ENCODE data around the gene NKAIN2.
"Not testable (repeated sequence)": the region's sequence is repeated elsewhere in the genome, so short reads cannot be mapped to it uniquely, and the experiment has no call there.

Gene NKAIN2

GRCh38 chr6:124008000-124008987 lies 204.6 kb downstream of the NKAIN2 start:
- Histone ChIP-seq H3K36me3 (ENCODE audit: insufficient read depth, low read length) (no peaks in the 10 kb centered on the region), H3K4me1 (ENCODE audit: insufficient read depth, low read length) (peaks cover 15% of the 10 kb centered on the region), H3K9me3 (ENCODE audit: low read length) (no peaks in the 10 kb centered on the region), H2AFZ (ENCODE audit: low read depth, low read length) (no peak overlapping the region), H3K27me3 (ENCODE audit: insufficient read depth, low read length) (no peaks in the 10 kb centered on the region), H3K4me3 (ENCODE audit: low read length) (no peak overlapping the region)

- no peaks in the 10 kb centered on the region for H3K36me3 ChIP-seq (ENCODE audit: insufficient read depth, low read length)
- no peak overlapping the region for H2AFZ ChIP-seq (ENCODE audit: low read depth, low read length)
- H3K4me1 ChIP-seq (ENCODE audit: insufficient read depth, low read length) = peaks cover 15% of the 10 kb centered on the region
- H3K27me3 ChIP-seq (ENCODE audit: insufficient read depth, low read length) = no peaks in the 10 kb centered on the region
- no peak overlapping the region for H3K4me3 ChIP-seq (ENCODE audit: low read length)
- no peaks in the 10 kb centered on the region for H3K9me3 ChIP-seq (ENCODE audit: low read length)
Measured at GRCh38 chr6:124008988-124009765, 205.5 kb downstream of the NKAIN2 start.

DNA sequence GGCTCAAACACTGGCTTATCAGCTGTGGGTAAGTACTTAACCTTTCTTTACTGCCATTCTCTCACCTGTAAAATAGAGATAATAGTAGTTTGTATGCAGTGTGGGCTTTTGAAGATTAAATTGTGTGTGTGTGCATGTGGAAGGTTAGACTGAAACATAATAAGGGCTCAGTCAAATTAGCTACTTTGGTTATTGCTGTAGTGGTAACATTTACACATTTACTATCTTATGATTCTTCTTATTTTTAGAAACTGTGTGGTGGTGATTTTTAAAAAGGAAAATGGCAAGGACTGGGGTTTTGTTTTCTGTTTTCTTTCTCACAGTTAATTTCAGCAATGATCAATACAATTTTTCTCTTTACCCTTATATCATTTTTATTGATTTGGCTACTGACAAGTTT lies 206.9 kb downstream of the NKAIN2 start:
- no peaks in the 10 kb centered on the region for H3K9me3 ChIP-seq (ENCODE audit: low read length)
- H3K27me3 ChIP-seq (ENCODE audit: insufficient read depth, low read length) = no peaks in the 10 kb centered on the region
- H3K4me3 ChIP-seq (ENCODE audit: low read length) = no peak overlapping the region
- H3K36me3 ChIP-seq (ENCODE audit: insufficient read depth, low read length) = no peaks in the 10 kb centered on the region
- H3K4me1 ChIP-seq (ENCODE audit: insufficient read depth, low read length) = peaks cover 15% of the 10 kb centered on the region
- no peak overlapping the region for H2AFZ ChIP-seq (ENCODE audit: low read depth, low read length)

GRCh38 chr6:124011180-124011579 lies 207.5 kb downstream of the NKAIN2 start:
- no peaks in the 10 kb centered on the region for H3K27me3 ChIP-seq (ENCODE audit: insufficient read depth, low read length)
- peaks cover 15% of the 10 kb centered on the region for H3K4me1 ChIP-seq (ENCODE audit: insufficient read depth, low read length)
- H3K36me3 ChIP-seq (ENCODE audit: insufficient read depth, low read length) = no peaks in the 10 kb centered on the region
- no peaks in the 10 kb centered on the region for H3K9me3 ChIP-seq (ENCODE audit: low read length)
- H2AFZ ChIP-seq (ENCODE audit: low read depth, low read length) = no peak overlapping the region
- no peak overlapping the region for H3K4me3 ChIP-seq (ENCODE audit: low read length)

GRCh38 chr6:124022051-124022450 lies 218.4 kb downstream of the NKAIN2 start:
- not testable (repeated sequence) for H3K27me3 ChIP-seq (ENCODE audit: insufficient read depth, low read length); H3K4me1 ChIP-seq (ENCODE audit: insufficient read depth, low read length)

DNA sequence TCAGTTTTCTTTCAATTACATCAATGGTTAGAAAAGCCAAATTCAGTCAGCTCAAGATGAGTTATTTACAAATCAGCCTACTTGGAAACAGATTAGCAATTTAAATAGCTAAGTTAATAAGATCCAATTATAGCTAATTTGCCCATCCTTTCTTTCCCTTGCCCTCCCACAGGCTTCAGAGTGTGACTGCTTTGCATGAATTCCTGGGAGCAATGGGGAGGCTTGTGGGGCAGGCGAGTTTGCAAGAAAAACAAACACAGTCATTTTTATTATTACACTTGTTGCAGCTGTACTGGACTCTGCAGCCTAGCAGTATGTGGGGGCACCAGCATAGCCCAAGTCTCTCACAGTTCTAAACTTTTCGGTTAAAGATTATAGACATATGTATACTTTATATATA lies 219.0 kb downstream of the NKAIN2 start:
- no peaks in the 10 kb centered on the region for H3K36me3 ChIP-seq (ENCODE audit: insufficient read depth, low read length)

More at GRCh38 chr6:124022051-124022450, 218.4 kb downstream of the NKAIN2 start:
- H3K9me3 ChIP-seq (ENCODE audit: low read length); H2AFZ ChIP-seq (ENCODE audit: low read depth, low read length); H3K36me3 ChIP-seq (ENCODE audit: insufficient read depth, low read length); H3K4me3 ChIP-seq (ENCODE audit: low read length): not testable (repeated sequence)

DNA sequence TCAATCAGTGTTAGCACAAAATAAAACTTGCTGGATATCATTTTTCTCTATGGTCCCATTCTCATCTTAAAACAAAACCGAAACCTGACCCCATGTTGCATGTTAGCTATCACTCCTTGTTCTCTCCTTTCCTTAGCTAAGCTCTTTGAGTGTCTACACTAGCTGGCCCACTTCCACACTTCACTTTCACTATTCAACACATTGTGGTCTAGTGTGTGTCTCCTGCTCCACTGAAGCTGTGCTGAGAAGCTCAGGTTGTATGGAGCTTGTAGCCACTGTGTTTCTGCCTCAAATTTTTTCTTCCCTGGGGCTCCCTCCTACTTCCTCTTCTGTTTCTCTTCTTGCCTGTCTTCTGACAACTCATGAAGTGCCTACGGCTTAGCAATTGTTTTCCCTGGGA lies 223.0 kb downstream of the NKAIN2 start:
- H3K9me3 ChIP-seq (ENCODE audit: low read length) = no peaks in the 10 kb centered on the region
- H3K4me1 ChIP-seq (ENCODE audit: insufficient read depth, low read length) = no peaks in the 10 kb centered on the region
- no peak overlapping the region for H2AFZ ChIP-seq (ENCODE audit: low read depth, low read length)
- no peaks in the 10 kb centered on the region for H3K27me3 ChIP-seq (ENCODE audit: insufficient read depth, low read length)
- no peak overlapping the region for H3K4me3 ChIP-seq (ENCODE audit: low read length)
- H3K36me3 ChIP-seq (ENCODE audit: insufficient read depth, low read length) = no peaks in the 10 kb centered on the region

More for the DNA sequence above, 219.0 kb downstream of the NKAIN2 start:
- Histone ChIP-seq H3K4me1 (ENCODE audit: insufficient read depth, low read length) (no peaks in the 10 kb centered on the region), H3K9me3 (ENCODE audit: low read length) (no peaks in the 10 kb centered on the region), H3K27me3 (ENCODE audit: insufficient read depth, low read length) (no peaks in the 10 kb centered on the region), H3K4me3 (ENCODE audit: low read length) (no peak overlapping the region), H2AFZ (ENCODE audit: low read depth, low read length) (no peak overlapping the region)

DNA sequence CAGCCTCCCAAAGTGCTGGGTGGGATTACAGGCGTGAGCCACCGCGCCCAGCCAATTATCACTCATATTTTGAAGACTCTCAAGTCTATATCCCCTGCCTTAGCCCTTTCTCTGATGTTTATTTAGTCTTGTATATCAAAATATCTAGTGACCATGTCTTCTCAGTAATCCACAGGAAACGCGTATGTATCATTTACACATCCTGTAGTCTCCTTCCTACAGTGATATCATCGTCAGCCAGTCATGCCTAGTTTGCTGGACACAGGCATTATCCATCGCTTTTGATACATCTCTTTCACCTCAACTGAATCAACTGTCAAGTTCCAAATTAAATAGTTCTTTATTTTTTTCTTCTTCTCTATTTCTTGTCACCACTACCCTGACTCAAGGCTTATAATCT lies 223.7 kb downstream of the NKAIN2 start:
- H3K9me3 ChIP-seq (ENCODE audit: low read length) = no peaks in the 10 kb centered on the region
- H3K27me3 ChIP-seq (ENCODE audit: insufficient read depth, low read length) = no peaks in the 10 kb centered on the region
- no peak overlapping the region for H2AFZ ChIP-seq (ENCODE audit: low read depth, low read length)
- H3K36me3 ChIP-seq (ENCODE audit: insufficient read depth, low read length) = no peaks in the 10 kb centered on the region
- H3K4me3 ChIP-seq (ENCODE audit: low read length) = no peak overlapping the region
- no peaks in the 10 kb centered on the region for H3K4me1 ChIP-seq (ENCODE audit: insufficient read depth, low read length)

DNA sequence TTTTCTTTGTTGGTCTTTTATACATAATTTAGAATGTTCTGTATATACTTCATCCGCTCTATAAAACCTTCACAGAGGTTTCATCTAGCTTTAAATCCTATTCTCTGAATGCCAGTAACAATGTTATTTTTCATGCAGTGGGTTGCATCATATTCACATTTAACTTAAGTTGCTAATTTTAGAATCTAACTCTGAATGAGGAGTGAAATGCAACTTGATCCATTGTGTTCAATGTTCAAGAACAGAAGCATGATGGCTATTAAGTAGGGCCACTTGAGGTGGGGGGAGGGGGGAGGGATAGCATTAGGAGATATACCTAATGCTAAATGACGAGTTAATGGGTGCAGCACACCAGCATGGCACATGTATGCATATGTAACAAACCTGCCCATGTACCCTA lies 224.5 kb downstream of the NKAIN2 start:
- no peaks in the 10 kb centered on the region for H3K27me3 ChIP-seq (ENCODE audit: insufficient read depth, low read length)
- no peak overlapping the region for H3K4me3 ChIP-seq (ENCODE audit: low read length)
- H3K4me1 ChIP-seq (ENCODE audit: insufficient read depth, low read length) = peaks cover 6% of the 10 kb centered on the region
- no peaks in the 10 kb centered on the region for H3K9me3 ChIP-seq (ENCODE audit: low read length)
- H3K36me3 ChIP-seq (ENCODE audit: insufficient read depth, low read length) = no peaks in the 10 kb centered on the region
- no peak overlapping the region for H2AFZ ChIP-seq (ENCODE audit: low read depth, low read length)

GRCh38 chr6:124029567-124029966 lies 225.9 kb downstream of the NKAIN2 start:
- Histone ChIP-seq H3K36me3 (ENCODE audit: insufficient read depth, low read length) (no peaks in the 10 kb centered on the region), H3K27me3 (ENCODE audit: insufficient read depth, low read length) (no peaks in the 10 kb centered on the region), H2AFZ (ENCODE audit: low read depth, low read length) (no peak overlapping the region), H3K4me3 (ENCODE audit: low read length) (no peak overlapping the region), H3K9me3 (ENCODE audit: low read length) (no peaks in the 10 kb centered on the region), H3K4me1 (ENCODE audit: insufficient read depth, low read length) (peaks cover 19% of the 10 kb centered on the region)

GRCh38 chr6:124033501-124033900 lies 229.8 kb downstream of the NKAIN2 start:
- H3K4me1 ChIP-seq (ENCODE audit: insufficient read depth, low read length) = peaks cover 22% of the 10 kb centered on the region
- no peaks in the 10 kb centered on the region for H3K27me3 ChIP-seq (ENCODE audit: insufficient read depth, low read length)
- H3K36me3 ChIP-seq (ENCODE audit: insufficient read depth, low read length) = no peaks in the 10 kb centered on the region
- no peak overlapping the region for H2AFZ ChIP-seq (ENCODE audit: low read depth, low read length)
- H3K4me3 ChIP-seq (ENCODE audit: low read length) = no peak overlapping the region
- H3K9me3 ChIP-seq (ENCODE audit: low read length) = no peaks in the 10 kb centered on the region

GRCh38 chr6:124036384-124036783 lies 232.7 kb downstream of the NKAIN2 start:
- no peaks in the 10 kb centered on the region for H3K9me3 ChIP-seq (ENCODE audit: low read length)
- H3K4me3 ChIP-seq (ENCODE audit: low read length) = no peak overlapping the region
- H2AFZ ChIP-seq (ENCODE audit: low read depth, low read length) = no peak overlapping the region
- no peaks in the 10 kb centered on the region for H3K27me3 ChIP-seq (ENCODE audit: insufficient read depth, low read length)
- H3K4me1 ChIP-seq (ENCODE audit: insufficient read depth, low read length) = peaks cover 22% of the 10 kb centered on the region
- H3K36me3 ChIP-seq (ENCODE audit: insufficient read depth, low read length) = no peaks in the 10 kb centered on the region

GRCh38 chr6:124040655-124041054 lies 237.0 kb downstream of the NKAIN2 start:
- peaks cover 18% of the 10 kb centered on the region for H3K4me1 ChIP-seq (ENCODE audit: insufficient read depth, low read length)
- H3K27me3 ChIP-seq (ENCODE audit: insufficient read depth, low read length) = no peaks in the 10 kb centered on the region
- no peaks in the 10 kb centered on the region for H3K36me3 ChIP-seq (ENCODE audit: insufficient read depth, low read length)

More at GRCh38 chr6:124040655-124041054, 237.0 kb downstream of the NKAIN2 start:
- no peak overlapping the region for H3K4me3 ChIP-seq (ENCODE audit: low read length)
- no peaks in the 10 kb centered on the region for H3K9me3 ChIP-seq (ENCODE audit: low read length)
- no peak overlapping the region for H2AFZ ChIP-seq (ENCODE audit: low read depth, low read length)
